Uterus (tissue), 4 donors: ENCODE results near the gene HIRIP3. TPM values are rescaled to one million over a fixed set of nuclear protein-coding genes. Genes with fewer than 3 reads are reported as not detected.

Source experiments
- DNase-seq, 2 donors: peaks; one replicate each; pipeline ENCODE4 v3.0.0-alpha.2; 2019 to 2020
- H3K27ac ChIP-seq, 2 donors: fragments of 200-600 bp; sonication (generic); 1 replicate in 1 of 2; 2 replicates in 1 of 2; pipeline ENCODE4 v1.5.1; 2016 to 2018
- H3K27me3 ChIP-seq, 2 donors: fragments of 200-600 bp; sonication (generic); one replicate each; pipeline ENCODE4 v1.5.1; 2018 to 2019; ENCODE audit warnings: control low read depth in 1 of 2
- H3K36me3 ChIP-seq, 2 donors: fragments of 200-600 bp; sonication (generic); one replicate each; pipeline ENCODE4 v1.5.1; 2019; ENCODE audit warnings: control low read depth in 1 of 2
- H3K4me1 ChIP-seq, 2 donors: fragments of 200-600 bp; sonication (generic); one replicate each; pipeline ENCODE4 v1.5.1; 2018 to 2019; ENCODE audit warnings: control low read depth in 1 of 2
- H3K4me3 ChIP-seq, 2 donors: fragments of 200-600 bp; sonication (generic); 1 replicate in 1 of 2; 2 replicates in 1 of 2; pipeline ENCODE4 v1.5.1; 2018 to 2019; ENCODE audit warnings: mild to moderate bottlenecking in 1 of 2
- H3K9me3 ChIP-seq, 2 donors: fragments of 200-600 bp; sonication (generic); one replicate each; pipeline ENCODE4 v1.5.1; 2019; ENCODE audit warnings: control low read depth in 1 of 2
- CTCF ChIP-seq, 4 experiments: fragments of 200-600 bp in 2 of 4; fragments of 450-650 bp in 2 of 4; sonication (generic) in 2 of 4; IDR thresholded peaks; one replicate each; pipeline ENCODE4 v1.5.1; 2016 to 2019; ENCODE audit warnings: antibody characterized with exemption in 4 of 4, mild to moderate bottlenecking in 2 of 4, moderate library complexity in 1 of 4
- POLR2A ChIP-seq, 2 donors: fragments of 450-650 bp; IDR thresholded peaks; one replicate each; pipeline ENCODE4 v1.6.1; 2016; ENCODE audit warnings: antibody characterized with exemption in 2 of 2, mild to moderate bottlenecking in 1 of 2, moderate library complexity in 1 of 2
- intact Hi-C: fragments of 100-400 bp; cut with DNase I; formaldehyde crosslinking; loops from one replicate; pipeline ENCODE4 v1.15.1; 2023; ENCODE audit warnings: low total_unique reads
- total RNA-seq, 4 donors: library from RNA; depleted of rRNA in 3 of 4; stranded (reverse); fragments of >200 nt in 3 of 4; gene quantifications; one replicate each; pipeline versions ENCODE4 v1.1.0 to v1.2.4, GENCODE V29; 2014 to 2023
- donor health status: DM: yes; HTN: yes; CAD: no.

HIRIP3 gene
- total RNA-seq, 4 donors from 2014 or later = 3.8 to 20.4 (median 13.5) TPM

GRCh38 chr16:30028438-30029076 is 33.1 kb upstream of the HIRIP3 start:
- no peaks in the 10 kb centered on the region for H3K4me1 ChIP-seq
- H3K4me3 ChIP-seq = no peak overlapping the region
- peaks cover 10 to 40% of the 10 kb centered on the region in 2 donors for H3K27me3 ChIP-seq
- no peak for DNase-seq
- H3K9me3 ChIP-seq = no peaks in the 10 kb centered on the region
- no peak overlapping the region for H3K27ac ChIP-seq
- H3K36me3 ChIP-seq = no peaks in the 10 kb centered on the region
- TF ChIP-seq CTCF (IDR thresholded peaks at IDR 0.05) (no peak), POLR2A (IDR thresholded peaks at IDR 0.05) (no peak)
- intact Hi-C loops = no loop called here

GRCh38 chr16:30027588-30028437 is 32.4 kb upstream of the HIRIP3 start:
- no peak overlapping the region for H3K4me3 ChIP-seq
- H3K27me3 ChIP-seq = peaks cover 10 to 34% of the 10 kb centered on the region in 2 donors
- no peaks in the 10 kb centered on the region for H3K9me3 ChIP-seq
- H3K4me1 ChIP-seq = no peaks in the 10 kb centered on the region
- intact Hi-C loops = no loop called here
- no peaks in the 10 kb centered on the region for H3K36me3 ChIP-seq
- no peak for DNase-seq
- TF ChIP-seq CTCF (IDR thresholded peaks at IDR 0.05) (no peak), POLR2A (IDR thresholded peaks at IDR 0.05) (no peak)
- no peak overlapping the region for H3K27ac ChIP-seq

- TF ChIP-seq CTCF (IDR thresholded peaks at IDR 0.05) (no peak), POLR2A (IDR thresholded peaks at IDR 0.05) (no peak)
- Histone ChIP-seq H3K27ac (no peak overlapping the region), H3K9me3 (no peaks in the 10 kb centered on the region), H3K36me3 (no peaks in the 10 kb centered on the region), H3K27me3 (peaks cover 7 to 22% of the 10 kb centered on the region in 2 donors), H3K4me3 (no peak overlapping the region), H3K4me1 (no peaks in the 10 kb centered on the region)
- DNase-seq = no peak
- intact Hi-C loops = no loop called here
Measured at GRCh38 chr16:30026449-30026848, 31.0 kb upstream of the HIRIP3 start.

GRCh38 chr16:30025574-30025973 is 30.2 kb upstream of the HIRIP3 start:
- intact Hi-C loops = no loop called here
- H3K27me3 ChIP-seq = peaks cover 0 to 13% of the 10 kb centered on the region in 2 donors
- H3K9me3 ChIP-seq = no peaks in the 10 kb centered on the region
- TF ChIP-seq CTCF (IDR thresholded peaks at IDR 0.05) (no peak), POLR2A (IDR thresholded peaks at IDR 0.05) (no peak)
- no peak for DNase-seq
- H3K36me3 ChIP-seq = no peaks in the 10 kb centered on the region
- H3K4me1 ChIP-seq = no peaks in the 10 kb centered on the region
- no peak overlapping the region for H3K4me3 ChIP-seq
- H3K27ac ChIP-seq = no peak overlapping the region

- H3K4me1 ChIP-seq = no peaks in the 10 kb centered on the region
- peaks cover 0 to 9% of the 10 kb centered on the region in 2 donors for H3K27me3 ChIP-seq
- DNase-seq = no peak
- TF ChIP-seq CTCF (IDR thresholded peaks at IDR 0.05) (no peak), POLR2A (IDR thresholded peaks at IDR 0.05) (no peak)
- H3K4me3 ChIP-seq = no peak overlapping the region
- no peak overlapping the region for H3K27ac ChIP-seq
- intact Hi-C loops = no loop called here
- no peaks in the 10 kb centered on the region for H3K9me3 ChIP-seq
- H3K36me3 ChIP-seq = no peaks in the 10 kb centered on the region
Measured at GRCh38 chr16:30025156-30025555, 29.7 kb upstream of the HIRIP3 start.
